HG02884 (cell line): ENCODE data around the gene KBTBD3.
"Not testable (repeated sequence)": the region's sequence is repeated elsewhere in the genome, so short reads cannot be mapped to it uniquely, and the experiment has no call there.

ENCODE experiments used
- ATAC-seq: cut with Tn5 transposase; IDR thresholded peaks from one replicate; pipeline ENCODE4 v1.9.1; 2021; ENCODE audit warnings: mild to moderate bottlenecking, moderate library complexity; ENCODE audit not compliant: unreplicated experiment

The KBTBD3 gene

DNA sequence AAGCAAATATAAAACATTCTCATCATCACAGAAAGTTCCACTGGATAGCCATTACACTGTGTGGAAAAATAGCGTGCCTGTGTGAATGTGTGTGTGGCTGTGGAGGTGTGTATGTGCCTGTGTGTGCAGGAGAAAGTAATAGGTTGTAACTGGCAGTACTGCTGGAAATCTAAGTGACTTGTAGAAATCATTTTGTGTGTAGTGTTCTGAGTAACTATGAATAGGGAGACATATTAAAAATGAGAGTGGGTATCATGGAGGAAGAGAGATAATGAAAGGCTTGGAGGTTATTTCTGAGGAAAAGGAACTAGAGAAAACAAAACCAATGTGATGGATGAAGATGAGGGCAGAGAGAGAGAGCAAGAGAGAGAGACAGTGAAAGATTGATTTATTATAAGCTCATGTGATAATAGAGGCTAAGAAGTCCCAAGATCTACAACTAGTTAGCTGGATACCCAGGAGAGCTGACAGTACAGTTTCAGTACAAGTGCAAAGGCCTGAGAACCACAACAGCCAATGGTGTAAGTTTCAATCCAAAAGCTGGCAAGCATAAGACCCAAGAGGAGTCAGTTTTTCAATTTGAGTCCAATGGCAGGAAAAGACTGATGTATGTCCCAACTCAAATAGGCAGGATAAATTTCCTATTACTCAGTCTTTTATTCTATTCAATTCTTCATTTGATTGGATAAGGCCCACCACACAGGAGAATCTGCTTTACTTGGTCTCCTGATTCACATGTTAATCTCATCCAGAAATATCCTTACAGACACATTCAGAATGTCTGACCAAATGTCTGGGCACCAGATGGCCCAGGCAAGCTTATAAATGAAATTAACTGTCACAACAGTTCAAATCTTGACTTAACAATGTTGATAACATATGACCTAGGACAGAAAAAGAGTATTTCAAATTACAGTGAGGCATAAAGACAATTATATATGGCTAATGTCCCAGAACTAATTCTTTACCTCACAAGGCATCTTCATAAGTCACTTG is 14.9 kb downstream of the KBTBD3 start:
- ATAC-seq = no peak

DNA sequence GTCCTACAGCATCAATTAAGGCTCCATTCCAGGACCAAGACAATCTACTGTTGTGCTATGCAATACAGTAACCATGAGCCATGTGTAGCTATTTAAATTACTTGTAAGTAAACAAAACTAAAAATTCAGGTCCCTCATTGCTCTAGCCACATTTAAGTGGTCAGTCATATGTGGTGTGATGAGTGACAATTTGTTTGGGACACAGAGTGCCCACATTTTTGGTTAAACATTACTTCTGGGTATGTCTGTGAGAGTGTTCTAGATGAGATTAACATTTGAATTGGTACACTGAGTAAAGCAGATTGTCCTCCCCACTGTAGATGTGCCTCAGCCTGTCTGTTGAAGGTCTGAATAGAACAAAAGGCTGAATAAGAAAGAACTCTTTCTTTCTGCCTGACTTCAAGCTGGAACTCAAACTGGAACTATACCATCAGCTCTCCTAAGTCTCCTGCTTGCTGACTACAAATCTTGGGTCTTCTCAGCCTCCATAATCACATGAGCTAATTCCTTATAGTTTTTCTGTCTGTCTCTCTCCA is 15.8 kb downstream of the KBTBD3 start:
- ATAC-seq = no peak

DNA sequence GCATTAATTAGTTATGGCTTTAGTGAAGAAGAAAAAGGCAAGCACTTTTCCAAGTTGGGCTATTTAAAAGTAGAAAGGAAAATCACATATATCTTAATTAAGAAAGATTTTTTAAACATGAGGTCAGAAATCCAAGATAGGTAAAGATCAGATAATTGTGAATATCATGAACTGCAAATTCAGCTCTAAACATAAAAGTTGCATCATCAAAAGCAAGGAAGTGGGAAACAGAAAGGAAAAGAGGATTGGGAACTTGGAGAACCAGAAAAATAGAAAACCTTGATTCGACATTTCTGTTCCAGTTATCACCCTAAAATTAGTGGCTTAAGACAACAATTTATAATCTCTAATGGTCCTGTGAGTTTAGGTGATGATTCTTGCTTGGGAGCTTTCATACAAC is 17.5 kb downstream of the KBTBD3 start:
- ATAC-seq = no peak

DNA sequence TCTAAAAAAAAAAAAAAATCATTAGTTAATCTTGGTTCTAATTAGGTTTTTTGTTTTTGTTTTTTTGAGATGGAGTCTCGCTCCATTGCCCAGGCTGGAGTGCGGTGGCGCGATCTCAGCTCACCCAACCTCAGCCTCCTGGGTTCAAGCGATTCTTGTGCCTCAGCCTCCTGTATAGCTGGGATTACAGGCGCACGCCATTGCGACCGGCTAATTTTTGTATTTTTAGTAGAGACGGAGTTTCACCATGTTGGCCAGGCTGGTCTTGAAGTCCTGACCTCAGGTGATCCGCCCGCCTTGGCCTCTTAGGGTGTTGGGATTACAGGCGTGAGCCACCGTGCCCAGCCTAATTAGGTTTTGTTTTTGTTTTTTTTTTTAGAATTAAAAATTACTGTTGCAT is 18.8 kb downstream of the KBTBD3 start:
- ATAC-seq = not testable (repeated sequence)

DNA sequence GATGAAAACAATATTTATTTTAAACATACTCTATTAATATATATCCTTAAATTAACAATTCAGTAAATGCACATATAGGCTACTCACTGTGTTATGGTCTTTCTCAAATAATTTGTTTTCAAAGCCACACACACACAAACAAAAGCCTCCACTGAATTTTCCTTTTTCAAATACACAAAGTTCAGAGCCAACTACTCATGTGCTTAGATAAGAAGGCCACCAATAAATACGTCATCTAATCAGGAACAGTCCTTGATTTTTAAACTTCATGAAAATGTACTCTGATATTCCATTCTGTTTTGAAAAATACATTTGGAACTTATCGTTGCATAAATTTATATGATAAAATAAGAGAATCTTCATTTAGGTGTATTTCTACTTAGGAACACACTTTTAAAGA is 26.0 kb downstream of the KBTBD3 start:
- no peak for ATAC-seq

DNA sequence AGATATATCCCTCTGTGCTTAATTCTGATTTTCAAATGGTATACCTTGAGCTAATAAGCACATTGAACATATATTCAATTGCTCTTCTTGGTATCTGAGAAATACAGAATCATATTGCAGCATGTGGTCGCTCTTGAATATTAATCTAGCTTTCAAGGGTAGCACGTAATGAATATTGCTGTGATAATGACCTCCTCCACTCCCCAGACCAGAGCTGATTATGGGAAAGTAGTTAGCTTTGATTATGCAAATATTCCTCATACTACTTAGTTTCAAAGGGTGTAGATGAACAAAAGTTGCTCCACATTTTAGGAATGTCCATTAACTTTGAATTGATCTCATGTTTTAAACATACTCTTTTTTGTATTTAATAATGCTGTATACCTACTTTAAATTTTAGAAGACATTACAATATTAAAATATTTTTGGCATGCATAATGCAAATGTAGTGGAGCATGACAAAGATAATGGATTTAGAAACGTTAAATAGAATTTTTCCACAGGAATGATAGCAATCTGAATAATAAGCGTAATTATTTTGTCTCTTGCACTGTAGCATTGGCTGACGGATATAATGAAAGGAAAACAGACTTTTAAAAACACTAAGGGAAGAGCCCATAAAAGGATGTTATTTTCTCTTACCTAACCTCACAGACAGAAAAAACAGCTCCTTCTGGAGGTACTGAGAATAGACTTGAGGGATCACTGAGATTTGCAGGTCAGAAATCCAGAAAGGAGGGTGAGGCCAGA is 27.2 kb downstream of the KBTBD3 start:
- ATAC-seq = no peak

DNA sequence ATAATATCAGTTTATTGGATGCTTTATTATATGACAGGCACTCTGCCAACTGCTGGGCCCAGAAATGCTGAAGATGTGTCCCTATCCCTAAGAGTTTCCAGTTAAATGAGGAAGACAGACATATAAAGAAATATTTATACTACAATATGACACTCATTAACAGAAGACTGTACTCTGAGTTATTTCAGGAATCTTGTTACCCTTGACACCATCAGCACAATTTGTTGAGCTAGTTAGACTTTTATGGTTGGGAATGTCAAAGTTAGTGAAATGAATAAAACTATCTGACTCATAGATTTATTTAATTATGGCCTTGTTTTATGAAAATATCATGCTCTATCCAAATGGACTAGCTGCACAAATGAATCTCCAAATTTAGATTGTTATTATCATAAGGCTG is 29.5 kb downstream of the KBTBD3 start:
- ATAC-seq = no peak

DNA sequence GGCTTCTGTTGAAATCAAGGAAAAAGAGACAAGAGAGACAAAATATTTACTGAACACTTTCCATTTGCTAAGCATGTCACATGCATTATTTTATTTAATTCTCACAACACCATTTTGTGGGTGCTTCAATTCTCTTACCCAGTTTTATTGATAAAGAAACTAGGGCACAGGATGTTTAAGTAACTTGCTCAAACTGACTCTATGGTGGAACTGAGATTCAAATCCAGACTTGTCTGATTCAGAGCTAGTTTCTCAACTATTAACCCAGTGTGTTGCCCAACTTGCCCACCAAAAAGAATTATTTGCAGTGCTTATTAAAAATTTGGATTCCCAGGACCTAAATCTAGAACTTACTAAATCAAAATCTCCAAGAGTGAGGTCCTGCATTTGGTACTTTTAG is 33.6 kb downstream of the KBTBD3 start:
- no peak for ATAC-seq

DNA sequence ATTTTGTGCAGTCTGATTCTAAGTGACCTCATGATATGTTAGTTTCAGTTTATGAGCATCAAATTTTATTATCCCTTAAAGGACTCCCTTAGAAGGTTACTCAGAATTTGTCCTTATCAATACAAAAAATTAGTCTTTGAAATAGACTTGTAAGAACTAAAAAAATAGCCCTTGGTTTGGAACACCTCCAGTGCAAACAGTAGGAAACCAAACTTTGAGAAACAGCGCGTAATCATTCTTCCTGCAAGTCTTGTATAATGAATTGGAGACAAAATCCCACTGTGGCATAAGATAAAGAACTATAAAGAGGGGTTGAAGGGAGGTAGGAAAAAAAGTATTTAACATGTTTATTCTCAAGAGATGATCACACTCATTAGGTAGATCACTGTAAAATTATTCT is 44.3 kb downstream of the KBTBD3 start:
- ATAC-seq = no peak

DNA sequence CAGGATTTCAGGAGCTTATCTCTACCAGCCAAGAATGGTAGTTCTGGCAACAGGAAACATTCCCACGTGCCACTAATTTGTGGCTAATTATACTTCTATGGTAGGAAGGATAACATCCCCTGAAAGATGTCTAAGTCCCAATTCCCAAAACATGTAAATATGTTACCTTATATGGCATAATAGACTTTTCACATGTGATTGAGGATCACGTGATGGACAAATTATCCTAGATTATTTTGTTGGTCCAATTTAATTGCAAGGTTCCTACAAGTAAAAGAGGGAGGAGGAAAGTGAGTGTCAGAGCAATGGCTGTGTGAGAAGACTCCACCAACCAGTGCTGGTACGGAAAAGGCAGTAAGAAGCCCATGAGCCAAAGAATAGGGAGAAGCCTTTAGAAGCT is 45.2 kb downstream of the KBTBD3 start:
- ATAC-seq = no peak

- no peak for ATAC-seq
Measured at GRCh38 chr11:106031202-106031810, 45.8 kb downstream of the KBTBD3 start.

DNA sequence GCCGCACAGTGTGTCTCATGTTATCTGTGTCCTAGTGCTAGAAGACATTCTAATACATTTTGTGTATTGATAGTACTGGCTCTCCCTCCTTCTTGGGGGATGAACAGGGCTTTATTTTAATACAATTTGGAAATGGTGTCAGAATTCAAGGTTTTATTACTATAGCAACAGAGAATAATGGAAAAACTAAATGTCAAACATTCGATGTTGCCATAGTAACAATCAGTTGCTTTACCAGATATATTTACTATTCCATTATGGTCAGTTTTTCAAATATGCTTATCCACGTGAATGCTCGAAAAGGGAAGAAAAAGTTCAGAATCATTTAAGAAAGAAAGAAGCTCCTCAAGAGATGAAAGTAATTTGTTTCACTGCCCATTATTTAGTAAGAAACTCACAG is 46.5 kb downstream of the KBTBD3 start:
- no peak for ATAC-seq

- no peak for ATAC-seq
Measured at GRCh38 chr11:106022795-106023275, 54.3 kb downstream of the KBTBD3 start.

GRCh38 chr11:106021967-106022794 is 55.0 kb downstream of the KBTBD3 start, which contains the start of gene MSANTD4:
Gene MSANTD4 (minus strand): TSS chr11:106022240. CDS start chr11:106010917, 11,323 bp downstream.
- peak; percentile 96 for ATAC-seq

DNA sequence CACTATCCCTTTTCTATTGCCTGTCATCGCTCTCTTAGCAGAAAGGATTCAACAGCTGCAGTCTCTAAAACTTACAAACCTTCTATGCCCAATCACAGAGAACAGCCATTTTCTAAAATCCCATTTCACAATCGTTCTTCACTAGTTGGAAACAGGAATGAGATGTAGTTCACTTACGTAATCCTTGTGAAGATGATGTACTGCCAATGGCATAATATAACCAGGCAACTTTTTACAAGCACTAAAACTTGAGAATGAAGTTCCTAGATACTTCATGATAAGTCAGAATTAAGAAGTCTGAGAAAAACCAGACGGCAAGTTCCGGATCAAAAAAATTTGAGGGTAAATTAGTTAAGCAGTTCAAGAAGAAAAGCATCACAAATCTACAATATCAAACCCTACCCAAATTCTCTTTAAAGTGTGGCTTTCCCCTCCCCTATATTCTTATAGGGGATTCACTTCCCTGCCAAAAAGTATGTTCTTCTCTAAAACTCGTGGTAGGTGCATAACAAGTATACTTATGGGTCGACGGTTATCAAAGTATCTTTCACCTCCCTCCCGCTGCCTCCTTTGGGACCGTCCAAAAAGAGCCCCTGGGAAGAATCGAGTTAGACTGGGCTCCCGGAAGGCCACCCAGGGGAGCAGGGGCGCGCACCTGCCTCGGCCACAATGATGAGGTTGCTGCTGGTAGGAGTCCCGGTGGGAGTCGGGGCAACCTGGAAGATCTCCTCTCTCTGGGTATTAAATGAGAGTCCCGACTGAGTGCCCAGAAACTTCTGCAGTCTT is 55.8 kb downstream of the KBTBD3 start:
- ATAC-seq = peak; percentile 4

- no peak for ATAC-seq
Measured at GRCh38 chr11:106017093-106017492, 60.1 kb downstream of the KBTBD3 start.

GRCh38 chr11:106015066-106015465 is 62.1 kb downstream of the KBTBD3 start:
- ATAC-seq = no peak

- ATAC-seq = no peak
Measured at GRCh38 chr11:106014620-106015019, 62.5 kb downstream of the KBTBD3 start.

DNA sequence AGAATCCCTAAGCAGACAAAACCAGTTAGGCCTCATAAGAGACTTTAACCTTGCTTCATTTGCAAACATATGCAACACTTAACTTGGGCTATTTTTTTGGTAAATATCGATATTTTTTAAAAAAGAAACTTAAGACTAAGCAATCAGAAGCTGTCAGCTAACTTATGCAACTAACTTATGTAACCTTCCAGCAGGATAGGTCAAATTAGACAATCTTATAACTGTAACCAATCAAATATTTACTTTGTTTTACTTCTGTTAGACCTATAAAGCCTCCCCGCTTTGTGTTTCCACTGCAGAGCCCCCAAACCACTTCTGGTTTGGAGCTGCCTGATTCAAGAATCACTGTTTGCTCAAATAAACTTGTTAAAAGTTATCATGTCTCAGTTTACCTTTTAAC is 63.1 kb downstream of the KBTBD3 start:
- no peak for ATAC-seq
